Astrocyte (in vitro differentiated cells and primary cell): ENCODE measurements around the gene PRKAG2. TPM values are rescaled to one million over a fixed set of nuclear protein-coding genes. Genes with fewer than 3 reads are reported as not detected.
A peak's percentile ranks its signal among the peaks of the same experiment; 100 is the strongest.

ENCODE experiments used
- DNase-seq: peaks from one replicate; pipeline ENCODE4 v3.0.0-alpha.2; 2010; ENCODE audit warnings: low read depth
- FAIRE-seq: peaks from 2 replicates; lab custom pipeline; 2011; peaks lifted over from hg19 to GRCh38; lab: Jason Lieb, UNC
- H2AFZ ChIP-seq: 2 replicates; pipeline ENCODE4 v1.6.0; 2012; ENCODE audit warnings: low read depth, low read length, inconsistent platforms
- H3K27ac ChIP-seq: 2 replicates; pipeline ENCODE4 v1.5.1; 2011; ENCODE audit warnings: low read depth, low read length, inconsistent platforms
- H3K27me3 ChIP-seq: 2 replicates; pipeline ENCODE4 v1.6.0; 2011; ENCODE audit warnings: low read length, inconsistent platforms; ENCODE audit not compliant: insufficient read depth
- H3K36me3 ChIP-seq: 2 replicates; pipeline ENCODE4 v1.5.1; 2011; ENCODE audit warnings: low read length, inconsistent platforms; ENCODE audit not compliant: insufficient read depth
- H3K4me1 ChIP-seq: 2 replicates; pipeline ENCODE4 v1.5.1; 2011; ENCODE audit warnings: low read length, inconsistent platforms; ENCODE audit not compliant: insufficient read depth
- H3K4me2 ChIP-seq: 2 replicates; pipeline ENCODE4 v1.6.0; 2012; ENCODE audit warnings: low read length, inconsistent platforms
- H3K4me3 ChIP-seq: 2 replicates; pipeline ENCODE4 v1.5.1; 2011; ENCODE audit warnings: low read depth, mild to moderate bottlenecking, low read length, inconsistent platforms; ENCODE audit not compliant: insufficient read depth
- H3K79me2 ChIP-seq: 2 replicates; pipeline ENCODE4 v1.6.0; 2012; ENCODE audit warnings: mild to moderate bottlenecking, low read length, inconsistent platforms; ENCODE audit not compliant: insufficient read depth
- H3K9ac ChIP-seq: 2 replicates; pipeline ENCODE4 v1.6.0; 2012; ENCODE audit warnings: mild to moderate bottlenecking, low read length, inconsistent platforms
- H3K9me3 ChIP-seq: 2 replicates; pipeline ENCODE4 v1.5.1; 2012; ENCODE audit warnings: low read depth, mild to moderate bottlenecking, low read length, inconsistent platforms; ENCODE audit not compliant: insufficient read depth
- H4K20me1 ChIP-seq: 2 replicates; pipeline ENCODE4 v1.6.0; 2012; ENCODE audit warnings: low read length, inconsistent platforms; ENCODE audit not compliant: insufficient read depth
- H3K27ac Mint-ChIP-seq: one replicate; pipeline ENCODE4 v1.8.0; 2021; ENCODE audit warnings: mild to moderate bottlenecking, mixed read lengths; ENCODE audit not compliant: unreplicated experiment
- H3K27me3 Mint-ChIP-seq: one replicate; pipeline ENCODE4 v1.8.0; 2021; ENCODE audit warnings: low read depth, mixed read lengths; ENCODE audit not compliant: unreplicated experiment
- H3K36me3 Mint-ChIP-seq: one replicate; pipeline ENCODE4 v1.8.0; 2021; ENCODE audit warnings: low read depth, mixed read lengths; ENCODE audit not compliant: unreplicated experiment
- H3K4me1 Mint-ChIP-seq: one replicate; pipeline ENCODE4 v1.8.0; 2021; ENCODE audit warnings: low read depth, mixed read lengths; ENCODE audit not compliant: unreplicated experiment
- H3K4me3 Mint-ChIP-seq: one replicate; pipeline ENCODE4 v1.8.0; 2021; ENCODE audit warnings: mild to moderate bottlenecking, moderate library complexity, mixed read lengths; ENCODE audit not compliant: unreplicated experiment
- H3K9me3 Mint-ChIP-seq: one replicate; pipeline ENCODE4 v1.8.0; 2021; ENCODE audit warnings: mild to moderate bottlenecking, mixed read lengths; ENCODE audit not compliant: unreplicated experiment
- CTCF ChIP-seq: IDR thresholded peaks from 2 replicates; pipeline ENCODE4 v1.5.1; 2011; ENCODE audit warnings: low read depth, mild to moderate bottlenecking, inconsistent platforms, low read length, moderate library complexity; ENCODE audit not compliant: insufficient read depth
- EZH2 ChIP-seq: IDR thresholded peaks from 2 replicates; pipeline ENCODE4 v1.6.1; 2012; ENCODE audit warnings: mild to moderate bottlenecking, low read length, inconsistent platforms; ENCODE audit not compliant: insufficient read depth
- total RNA-seq: library from RNA; stranded (reverse); gene quantifications from 2 replicates; pipeline ENCODE4 v1.2.1, GENCODE V29; 2021

Gene PRKAG2
- total RNA-seq, 1 donor from 2014 or later: 40.7 TPM

- H3K4me2 ChIP-seq: peak overlapping the region; percentile 83
- H3K27ac ChIP-seq: peak overlapping the region; percentile 82
- no peak overlapping the region for H2AFZ ChIP-seq
- no peaks in the 10 kb centered on the region for H4K20me1 ChIP-seq
- H3K9me3 ChIP-seq: no peaks in the 10 kb centered on the region
- H3K9me3 Mint-ChIP-seq: no peaks in the 10 kb centered on the region
- FAIRE-seq (peak; percentile 47), DNase-seq (peak; percentile 96)
- H3K27ac Mint-ChIP-seq: peak overlapping the region; percentile 70
- H3K4me3 ChIP-seq: peak overlapping the region; percentile 31
- H3K27me3 Mint-ChIP-seq: peaks cover 7% of the 10 kb centered on the region
- peaks cover 5% of the 10 kb centered on the region for H3K36me3 Mint-ChIP-seq
- H3K4me1 Mint-ChIP-seq: peaks cover 23% of the 10 kb centered on the region
- peaks cover 2% of the 10 kb centered on the region for H3K27me3 ChIP-seq
- H3K4me3 Mint-ChIP-seq: peak overlapping the region; percentile 28
- peak overlapping the region; percentile 61 for H3K9ac ChIP-seq
- H3K36me3 ChIP-seq: no peaks in the 10 kb centered on the region
- H3K79me2 ChIP-seq: no peaks in the 10 kb centered on the region
- peaks cover 43% of the 10 kb centered on the region for H3K4me1 ChIP-seq
- no peak for TF ChIP-seq CTCF
- no peak for TF ChIP-seq EZH2
These were observed 177.6 kb downstream of the PRKAG2 start for GRCh38 chr7:151699147-151699927.

- Mint-ChIP-seq H3K36me3 (peaks cover 5% of the 10 kb centered on the region), H3K27me3 (peaks cover 7% of the 10 kb centered on the region), H3K4me1 (peaks cover 21% of the 10 kb centered on the region), H3K27ac (no peak overlapping the region), H3K9me3 (no peaks in the 10 kb centered on the region), H3K4me3 (no peak overlapping the region)
- Histone ChIP-seq H3K79me2 (no peaks in the 10 kb centered on the region), H3K9ac (no peak overlapping the region), H3K4me3 (no peak overlapping the region), H3K36me3 (no peaks in the 10 kb centered on the region), H2AFZ (no peak overlapping the region), H4K20me1 (no peaks in the 10 kb centered on the region), H3K4me1 (peaks cover 43% of the 10 kb centered on the region), H3K4me2 (no peak overlapping the region), H3K27me3 (peaks cover 2% of the 10 kb centered on the region), H3K9me3 (no peaks in the 10 kb centered on the region), H3K27ac (no peak overlapping the region)
- TF ChIP-seq CTCF: no peak
- no peak for TF ChIP-seq EZH2
- DNase-seq: no peak
- FAIRE-seq: no peak
These were observed 179.0 kb downstream of the PRKAG2 start for GRCh38 chr7:151697942-151698341.

GRCh38 chr7:151697515-151697895 is 179.4 kb downstream of the PRKAG2 start:
- Mint-ChIP-seq H3K9me3 (no peaks in the 10 kb centered on the region), H3K27ac (no peak overlapping the region)

More at GRCh38 chr7:151697515-151697895, 179.4 kb downstream of the PRKAG2 start:
- DNase-seq (no peak), FAIRE-seq (no peak)
- H2AFZ ChIP-seq: no peak overlapping the region
- H3K27me3 Mint-ChIP-seq: peaks cover 7% of the 10 kb centered on the region
- H4K20me1 ChIP-seq: no peaks in the 10 kb centered on the region
- no peaks in the 10 kb centered on the region for H3K9me3 ChIP-seq
- peaks cover 19% of the 10 kb centered on the region for H3K4me1 Mint-ChIP-seq
- H3K4me3 Mint-ChIP-seq: no peak overlapping the region
- TF ChIP-seq EZH2: no peak
- no peak for TF ChIP-seq CTCF
- H3K36me3 Mint-ChIP-seq: peaks cover 5% of the 10 kb centered on the region
- H3K9ac ChIP-seq: no peak overlapping the region
- H3K79me2 ChIP-seq: no peaks in the 10 kb centered on the region
- peaks cover 43% of the 10 kb centered on the region for H3K4me1 ChIP-seq
- no peak overlapping the region for H3K27ac ChIP-seq
- no peak overlapping the region for H3K4me2 ChIP-seq
- H3K27me3 ChIP-seq: peaks cover 2% of the 10 kb centered on the region
- H3K36me3 ChIP-seq: no peaks in the 10 kb centered on the region
- H3K4me3 ChIP-seq: no peak overlapping the region
